ENCODE results near the gene CASP1.
"Not testable (repeated sequence)": the region's sequence is repeated elsewhere in the genome, so short reads cannot be mapped to it uniquely, and the experiment has no call there.

Gene CASP1

GRCh38 chr11:105034813-105035620, at the start of gene CASP1:
Gene CASP1 (minus strand): TSS chr11:105035144. CDS start chr11:105035113, 31 bp downstream.
- peak within 1 kb of the TSS; percentile 29 for H3K4me3 ChIP-seq
- H3K27ac ChIP-seq: peak within 1 kb of the TSS; percentile 36 to 57
- no peaks in the 10 kb centered on the region for H3K36me3 ChIP-seq
- H3K4me1 ChIP-seq: no peaks in the 10 kb centered on the region
- H3K27me3 ChIP-seq: no peaks in the 10 kb centered on the region
- intact Hi-C loops (cut with DNase I; ENCODE audit: low total_unique reads): no loop called here
- no peaks in the 10 kb centered on the region for H3K9me3 ChIP-seq
- DNase-seq: peak in 1 of 2 donors; percentile 31
- no peak for TF ChIP-seq CTCF (IDR thresholded peaks at IDR 0.05)

- Histone ChIP-seq H3K4me1 (no peaks in the 10 kb centered on the region), H3K9me3 (no peaks in the 10 kb centered on the region), H3K27ac (no peak overlapping the region), H3K36me3 (no peaks in the 10 kb centered on the region), H3K4me3 (no peak overlapping the region), H3K27me3 (no peaks in the 10 kb centered on the region)
- no peak for DNase-seq
- no peak for TF ChIP-seq CTCF (IDR thresholded peaks at IDR 0.05)
- intact Hi-C loops (cut with DNase I; ENCODE audit: low total_unique reads): no loop called here
These were observed 46.6 kb upstream of the CASP1 start for GRCh38 chr11:105081412-105082150.

- H3K36me3 ChIP-seq; H3K27ac ChIP-seq; H3K27me3 ChIP-seq; H3K4me3 ChIP-seq; H3K9me3 ChIP-seq; DNase-seq; intact Hi-C loops (cut with DNase I; ENCODE audit: low total_unique reads); H3K4me1 ChIP-seq: not testable (repeated sequence)
These were observed 45.4 kb upstream of the CASP1 start for GRCh38 chr11:105080171-105080906.

- H3K9me3 ChIP-seq: no peaks in the 10 kb centered on the region
- no peaks in the 10 kb centered on the region for H3K36me3 ChIP-seq
- no peak for DNase-seq
- intact Hi-C loops (cut with DNase I; ENCODE audit: low total_unique reads): no loop called here
- H3K4me3 ChIP-seq: no peak overlapping the region
- H3K4me1 ChIP-seq: no peaks in the 10 kb centered on the region
- no peaks in the 10 kb centered on the region for H3K27me3 ChIP-seq
- H3K27ac ChIP-seq: no peak overlapping the region
- no peak for TF ChIP-seq CTCF (IDR thresholded peaks at IDR 0.05)
These were observed 43.3 kb upstream of the CASP1 start for GRCh38 chr11:105078283-105078682.

GRCh38 chr11:105077141-105077790, 42.3 kb upstream of the CASP1 start:
- DNase-seq; H3K27ac ChIP-seq; H3K4me3 ChIP-seq; H3K27me3 ChIP-seq; H3K9me3 ChIP-seq; intact Hi-C loops (cut with DNase I; ENCODE audit: low total_unique reads); H3K4me1 ChIP-seq; H3K36me3 ChIP-seq: not testable (repeated sequence)

GRCh38 chr11:105074166-105074530, 39.2 kb upstream of the CASP1 start:
- TF ChIP-seq CTCF (IDR thresholded peaks at IDR 0.05): no peak
- no peaks in the 10 kb centered on the region for H3K4me1 ChIP-seq
- intact Hi-C loops (cut with DNase I; ENCODE audit: low total_unique reads): no loop called here
- no peak for DNase-seq
- no peak overlapping the region for H3K27ac ChIP-seq
- H3K9me3 ChIP-seq: no peaks in the 10 kb centered on the region
- no peak overlapping the region for H3K4me3 ChIP-seq
- H3K27me3 ChIP-seq: no peaks in the 10 kb centered on the region
- no peaks in the 10 kb centered on the region for H3K36me3 ChIP-seq

Data from tibial artery (tissue), 4 donors.